GM19463 (cell line): ENCODE results near the gene CCDC106.

Experiments used
- ATAC-seq: cut with Tn5 transposase; IDR thresholded peaks from one replicate; pipeline ENCODE4 v1.9.1; 2021; ENCODE audit warnings: mild to moderate bottlenecking, moderate library complexity; ENCODE audit not compliant: unreplicated experiment

Gene CCDC106

GRCh38 chr19:55693336-55693974 is 45.4 kb downstream of the CCDC106 start:
- ATAC-seq, result no peak

GRCh38 chr19:55694241-55694655 is 46.2 kb downstream of the CCDC106 start:
- no peak for ATAC-seq

GRCh38 chr19:55694656-55695491 is 46.9 kb downstream of the CCDC106 start:
- ATAC-seq, result no peak

GRCh38 chr19:55695511-55696290 is 47.7 kb downstream of the CCDC106 start:
- no peak for ATAC-seq

GRCh38 chr19:55696301-55697068 is 48.5 kb downstream of the CCDC106 start:
- ATAC-seq, result no peak

- no peak for ATAC-seq
Measured at GRCh38 chr19:55697069-55697440, 49.0 kb downstream of the CCDC106 start.

- no peak for ATAC-seq
Measured at GRCh38 chr19:55697698-55698097, 49.7 kb downstream of the CCDC106 start.

GRCh38 chr19:55698256-55698655 is 50.2 kb downstream of the CCDC106 start:
- no peak for ATAC-seq

- no peak for ATAC-seq
Measured at GRCh38 chr19:55699221-55699620, 51.2 kb downstream of the CCDC106 start.

GRCh38 chr19:55700813-55701212 is 52.8 kb downstream of the CCDC106 start:
- ATAC-seq, result no peak

- no peak for ATAC-seq
Measured at GRCh38 chr19:55702131-55702627, 54.2 kb downstream of the CCDC106 start.
